Renal cortical epithelial cell (primary cell): ENCODE measurements around the gene APCDD1. TPM values are rescaled to one million over a fixed set of nuclear protein-coding genes. Genes with fewer than 3 reads are reported as not detected.
"Not testable (repeated sequence)": the region's sequence is repeated elsewhere in the genome, so short reads cannot be mapped to it uniquely, and the experiment has no call there.

ENCODE experiments used
- DNase-seq: peaks from one replicate; pipeline ENCODE4 v3.0.0-alpha.2; 2011; ENCODE audit warnings: low read depth
- total RNA-seq: library from RNA; depleted of rRNA; stranded (reverse); fragments of >200 nt; gene quantifications from 2 replicates; pipeline ENCODE4 v1.2.3, GENCODE V29; 2014

The APCDD1 gene
- total RNA-seq, 1 donor from 2014 or later, result under 0.01 TPM

GRCh38 chr18:10462597-10462996 is 8.2 kb downstream of the APCDD1 start:
- DNase-seq, result no peak

GRCh38 chr18:10463096-10463495 is 8.7 kb downstream of the APCDD1 start:
- DNase-seq, result no peak

- no peak for DNase-seq
Measured at GRCh38 chr18:10463741-10464140, 9.3 kb downstream of the APCDD1 start.

GRCh38 chr18:10464161-10464648 is 9.8 kb downstream of the APCDD1 start:
- DNase-seq, result not testable (repeated sequence)

- DNase-seq, result no peak
Measured at GRCh38 chr18:10465174-10465939, 10.9 kb downstream of the APCDD1 start.

- DNase-seq, result no peak
Measured at GRCh38 chr18:10470429-10470828, 16.0 kb downstream of the APCDD1 start.

GRCh38 chr18:10471574-10471973 is 17.1 kb downstream of the APCDD1 start:
- DNase-seq, result no peak

GRCh38 chr18:10473132-10473531 is 18.7 kb downstream of the APCDD1 start:
- DNase-seq, result no peak

GRCh38 chr18:10474309-10474708 is 19.9 kb downstream of the APCDD1 start:
- DNase-seq, result no peak

GRCh38 chr18:10475276-10475653 is 20.8 kb downstream of the APCDD1 start:
- DNase-seq, result no peak

GRCh38 chr18:10475654-10476291 is 21.3 kb downstream of the APCDD1 start:
- no peak for DNase-seq

- peak; percentile 55 for DNase-seq
Measured at GRCh38 chr18:10476338-10476791, 21.9 kb downstream of the APCDD1 start.

- no peak for DNase-seq
Measured at GRCh38 chr18:10477121-10477862, 22.9 kb downstream of the APCDD1 start.

- DNase-seq, result no peak
Measured at GRCh38 chr18:10477863-10478260, 23.4 kb downstream of the APCDD1 start.

- no peak for DNase-seq
Measured at GRCh38 chr18:10481831-10482230, 27.4 kb downstream of the APCDD1 start.

GRCh38 chr18:10482363-10482984 is 28.0 kb downstream of the APCDD1 start:
- DNase-seq, result no peak

GRCh38 chr18:10482985-10483949 is 28.8 kb downstream of the APCDD1 start:
- no peak for DNase-seq

- DNase-seq, result no peak
Measured at GRCh38 chr18:10485475-10485874, 31.0 kb downstream of the APCDD1 start.

GRCh38 chr18:10486362-10486761 is 31.9 kb downstream of the APCDD1 start:
- no peak for DNase-seq

- DNase-seq, result no peak
Measured at GRCh38 chr18:10487154-10487553, 32.7 kb downstream of the APCDD1 start.

- DNase-seq, result no peak
Measured at GRCh38 chr18:10488017-10488416, 33.6 kb downstream of the APCDD1 start.
